Transverse colon (tissue), 4 donors: ENCODE results near the gene SLPI. TPM values are rescaled to one million over a fixed set of nuclear protein-coding genes. Genes with fewer than 3 reads are reported as not detected.

Experiments used
- DNase-seq: peaks from one replicate; pipeline ENCODE4 v3.0.0-alpha.2; 2019
- H3K27ac ChIP-seq, 4 donors: fragments of 200-600 bp; sonication (generic); 2 replicates each; pipeline ENCODE4 v1.5.1; 2016 to 2018; ENCODE audit warnings: inconsistent platforms in 4 of 4
- H3K27me3 ChIP-seq: fragments of 200-600 bp; sonication (generic); 2 replicates; pipeline ENCODE4 v1.5.1; 2017; ENCODE audit warnings: inconsistent platforms
- H3K36me3 ChIP-seq, 4 donors: fragments of 200-600 bp; sonication (generic); 2 replicates each; pipeline ENCODE4 v1.5.1; 2017 to 2019; ENCODE audit warnings: inconsistent platforms in 4 of 4
- H3K4me1 ChIP-seq, 4 donors: fragments of 200-600 bp; sonication (generic); 2 replicates each; pipeline ENCODE4 v1.5.1; 2017 to 2020; ENCODE audit warnings: inconsistent platforms in 4 of 4
- H3K4me3 ChIP-seq, 4 donors: fragments of 200-600 bp; sonication (generic); 1 replicate in 1 of 4; 2 replicates in 3 of 4; pipeline versions ENCODE4 v1.5.1 to v1.6.1; 2017 to 2019; ENCODE audit warnings: inconsistent platforms in 4 of 4
- H3K9me3 ChIP-seq, 2 donors: fragments of 200-600 bp; sonication (generic); 2 replicates each; pipeline ENCODE4 v1.5.1; 2017 to 2019; ENCODE audit warnings: inconsistent platforms in 2 of 2
- CTCF ChIP-seq, 5 experiments: fragments of 200-600 bp in 3 of 5; fragments of 450-650 bp in 2 of 5; sonication (generic) in 3 of 5; IDR thresholded peaks; 1 replicate in 2 of 5; 2 replicates in 3 of 5; pipeline ENCODE4 v1.5.1; 2016 to 2017; ENCODE audit warnings: antibody characterized with exemption in 5 of 5, inconsistent platforms in 3 of 5, mild to moderate bottlenecking in 2 of 5, moderate library complexity in 1 of 5
- EP300 ChIP-seq: sonication (generic); formaldehyde crosslinking; IDR thresholded peaks from one replicate; pipeline ENCODE4 v1.6.1; 2017; ENCODE audit warnings: antibody characterized with exemption, low read depth
- POLR2A ChIP-seq: fragments of 450-650 bp; IDR thresholded peaks from one replicate; pipeline ENCODE4 v1.6.1; 2016; ENCODE audit warnings: antibody characterized with exemption, mild to moderate bottlenecking, moderate library complexity
- POLR2AphosphoS5 ChIP-seq, 3 donors: sonication (generic); formaldehyde crosslinking; IDR thresholded peaks; one replicate each; pipeline ENCODE4 v1.6.1; 2016; ENCODE audit warnings: antibody characterized with exemption in 3 of 3
- WGBS, 2 donors: methylation state at CpG; one replicate each; pipeline ENCODE4 v1.1.5; 2018; ENCODE audit warnings: low coverage in 1 of 2; 5-methylcytosine and 5-hydroxymethylcytosine counted together
- in situ Hi-C, 4 donors: fragments of 200-750 bp; cut with MboI; loops; one replicate each; pipeline versions ENCODE4 v1.15.0 to v1.15.1; 2017; ENCODE audit warnings: low sequenced_read_pairs in 3 of 4, low pct_ligation_motif_present in 1 of 4, low pct_unique_long_range_greater_than_20kb in 1 of 4
- intact Hi-C: fragments of 100-400 bp; cut with DNase I; formaldehyde crosslinking; loops from one replicate; pipeline ENCODE4 v1.15.1; 2023; ENCODE audit warnings: low total_unique reads
- total RNA-seq, 4 donors: library from RNA; depleted of rRNA; stranded (reverse); fragments of >200 nt; gene quantifications; one replicate each; pipeline ENCODE4 v1.1.0, GENCODE V29; 2016

SLPI gene
- total RNA-seq, 4 donors from 2014 or later, result 16.1 to 90.3 (median 48.2) TPM

GRCh38 chr20:45290677-45291355 is 36.5 kb upstream of the SLPI start:
- WGBS, 2 donors, result 0 to 18% methylated on average over 1 to 8 of the region's 8 CpGs
- Histone ChIP-seq H3K27me3 (peaks cover 13% of the 10 kb centered on the region), H3K4me1 (peaks cover 0 to 18% (median 10%) of the 10 kb centered on the region in 4 donors), H3K27ac (no peak overlapping the region), H3K4me3 (no peak overlapping the region), H3K9me3 (no peaks in the 10 kb centered on the region), H3K36me3 (no peaks in the 10 kb centered on the region)
- peak; percentile 84 for DNase-seq
- intact Hi-C loops, result loop anchor here (10.0 kb wide), 1 partner anchor 236 kb away; no protein-coding TSS in a partner anchor
- TF ChIP-seq POLR2A (no peak), CTCF (IDR thresholded peaks at IDR 0.05) (peak; percentile 85 to 90 (median 87)), EP300 (no peak), POLR2AphosphoS5 (IDR thresholded peaks at IDR 0.05) (no peak)
- in situ Hi-C loops, result loop anchor here in 2 of 4 donors (25.0 kb wide), 3 partner anchors 179 to 279 kb away; partner anchors contain the start of genes KCNS1 (in 1 of the 2), WFDC12 (in 1 of the 2) and WFDC5 (in 1 of the 2)

GRCh38 chr20:45289942-45290676 is 35.7 kb upstream of the SLPI start:
- Histone ChIP-seq H3K27ac (no peak overlapping the region), H3K36me3 (no peaks in the 10 kb centered on the region), H3K4me1 (peaks cover 0 to 18% (median 10%) of the 10 kb centered on the region in 4 donors), H3K9me3 (no peaks in the 10 kb centered on the region), H3K4me3 (no peak overlapping the region), H3K27me3 (peaks cover 12% of the 10 kb centered on the region)
- in situ Hi-C loops (loop anchor here in 2 of 4 donors (25.0 kb wide), 3 partner anchors 178 to 278 kb away; partner anchors contain the start of genes KCNS1 (in 1 of the 2), WFDC12 (in 1 of the 2) and WFDC5 (in 1 of the 2)), intact Hi-C loops (loop anchor here (10.0 kb wide), 1 partner anchor 235 kb away; no protein-coding TSS in a partner anchor)
- DNase-seq, result no peak
- 74 to 89% methylated on average over 3 to 13 of the region's 13 CpGs for WGBS, 2 donors
- TF ChIP-seq EP300 (no peak), CTCF (IDR thresholded peaks at IDR 0.05) (no peak), POLR2A (no peak), POLR2AphosphoS5 (IDR thresholded peaks at IDR 0.05) (no peak)

- 79 to 84% methylated on average over 2 to 5 of the region's 5 CpGs for WGBS, 2 donors
- Histone ChIP-seq H3K4me1 (peaks cover 0 to 15% (median 9%) of the 10 kb centered on the region in 4 donors), H3K36me3 (no peaks in the 10 kb centered on the region), H3K27ac (no peak overlapping the region), H3K4me3 (no peak overlapping the region), H3K27me3 (peaks cover 7% of the 10 kb centered on the region), H3K9me3 (no peaks in the 10 kb centered on the region)
- intact Hi-C loops (no loop called here), in situ Hi-C loops (loop anchor here in 2 of 4 donors (25.0 kb wide), 3 partner anchors 177 to 277 kb away; partner anchors contain the start of genes KCNS1 (in 1 of the 2), WFDC12 (in 1 of the 2) and WFDC5 (in 1 of the 2))
- DNase-seq, result no peak
- TF ChIP-seq EP300 (no peak), POLR2AphosphoS5 (IDR thresholded peaks at IDR 0.05) (no peak), POLR2A (no peak), CTCF (IDR thresholded peaks at IDR 0.05) (no peak)
Measured at GRCh38 chr20:45288860-45289259, 34.5 kb upstream of the SLPI start.

- no peak for DNase-seq
- intact Hi-C loops (no loop called here), in situ Hi-C loops (loop anchor here in 2 of 4 donors (25.0 kb wide), 3 partner anchors 176 to 276 kb away; partner anchors contain the start of genes KCNS1 (in 1 of the 2), WFDC12 (in 1 of the 2) and WFDC5 (in 1 of the 2))
- no peaks in the 10 kb centered on the region for H3K9me3 ChIP-seq
- peaks cover 0 to 12% (median 6%) of the 10 kb centered on the region in 4 donors for H3K4me1 ChIP-seq
- no peak overlapping the region for H3K27ac ChIP-seq
- H3K4me3 ChIP-seq, result no peak overlapping the region
- no peaks in the 10 kb centered on the region for H3K36me3 ChIP-seq
- WGBS, 2 donors, result 73 to 82% methylated on average over 3 to 4 of the region's 4 CpGs
- no peak for TF ChIP-seq POLR2A
- TF ChIP-seq POLR2AphosphoS5 (IDR thresholded peaks at IDR 0.05), result no peak
- TF ChIP-seq EP300, result no peak
- no peak for TF ChIP-seq CTCF (IDR thresholded peaks at IDR 0.05)
- peaks cover 6% of the 10 kb centered on the region for H3K27me3 ChIP-seq
Measured at GRCh38 chr20:45288376-45288775, 34.0 kb upstream of the SLPI start.
